BE2C (cell line): ENCODE measurements around the gene SEC14L1.

Source experiments
- DNase-seq: peaks from one replicate; pipeline ENCODE4 v3.0.0-alpha.2; 2020
- H3K27me3 ChIP-seq: fragments of 250-450 bp; sonication (Bioruptor Pico); 2 replicates; pipeline ENCODE4 v1.5.1; 2020; ENCODE audit warnings: mild to moderate bottlenecking
- H3K36me3 ChIP-seq: fragments of 250-450 bp; sonication (Bioruptor Pico); 2 replicates; pipeline ENCODE4 v1.5.1; 2020; ENCODE audit warnings: mild to moderate bottlenecking
- H3K4me1 ChIP-seq: fragments of 250-450 bp; sonication (Bioruptor Pico); 2 replicates; pipeline ENCODE4 v1.5.1; 2020
- H3K4me3 ChIP-seq: 2 replicates; pipeline ENCODE4 v1.5.1; 2011; ENCODE audit warnings: low read depth, low read length
- H3K9me3 ChIP-seq: fragments of 250-450 bp; sonication (Bioruptor Pico); 2 replicates; pipeline ENCODE4 v1.5.1; 2020
- CTCF ChIP-seq: IDR thresholded peaks from 2 replicates; pipeline ENCODE4 v1.5.1; 2012; ENCODE audit warnings: mild to moderate bottlenecking, low read depth, low read length

The SEC14L1 gene

GRCh38 chr17:77115947-77116346 is 24.8 kb upstream of the SEC14L1 start:
- Histone ChIP-seq H3K4me3 (no peak overlapping the region), H3K9me3 (no peaks in the 10 kb centered on the region), H3K36me3 (no peaks in the 10 kb centered on the region), H3K4me1 (no peaks in the 10 kb centered on the region), H3K27me3 (no peaks in the 10 kb centered on the region)
- TF ChIP-seq CTCF, result no peak
- DNase-seq, result no peak

- TF ChIP-seq CTCF, result no peak
- H3K36me3 ChIP-seq, result no peaks in the 10 kb centered on the region
- no peaks in the 10 kb centered on the region for H3K27me3 ChIP-seq
- DNase-seq, result no peak
- no peaks in the 10 kb centered on the region for H3K9me3 ChIP-seq
- no peak overlapping the region for H3K4me3 ChIP-seq
- H3K4me1 ChIP-seq, result no peaks in the 10 kb centered on the region
Measured at GRCh38 chr17:77116371-77116860, 24.4 kb upstream of the SEC14L1 start.

GRCh38 chr17:77117415-77117814 is 23.4 kb upstream of the SEC14L1 start:
- Histone ChIP-seq H3K36me3 (no peaks in the 10 kb centered on the region), H3K27me3 (no peaks in the 10 kb centered on the region), H3K9me3 (no peaks in the 10 kb centered on the region), H3K4me3 (no peak overlapping the region), H3K4me1 (no peaks in the 10 kb centered on the region)
- TF ChIP-seq CTCF, result no peak
- no peak for DNase-seq

- Histone ChIP-seq H3K4me3 (no peak overlapping the region), H3K36me3 (no peaks in the 10 kb centered on the region), H3K4me1 (no peaks in the 10 kb centered on the region), H3K27me3 (no peaks in the 10 kb centered on the region), H3K9me3 (no peaks in the 10 kb centered on the region)
- no peak for DNase-seq
- no peak for TF ChIP-seq CTCF
Measured at GRCh38 chr17:77118251-77118928, 22.4 kb upstream of the SEC14L1 start.

- Histone ChIP-seq H3K4me1 (no peaks in the 10 kb centered on the region), H3K36me3 (no peaks in the 10 kb centered on the region), H3K27me3 (no peaks in the 10 kb centered on the region), H3K4me3 (no peak overlapping the region), H3K9me3 (no peaks in the 10 kb centered on the region)
- no peak for TF ChIP-seq CTCF
- no peak for DNase-seq
Measured at GRCh38 chr17:77119668-77120301, 21.0 kb upstream of the SEC14L1 start.

GRCh38 chr17:77120868-77121267 is 19.9 kb upstream of the SEC14L1 start:
- DNase-seq, result no peak

More at GRCh38 chr17:77120868-77121267, 19.9 kb upstream of the SEC14L1 start:
- H3K4me1 ChIP-seq, result no peaks in the 10 kb centered on the region
- no peak for TF ChIP-seq CTCF
- no peaks in the 10 kb centered on the region for H3K9me3 ChIP-seq
- H3K36me3 ChIP-seq, result no peaks in the 10 kb centered on the region
- no peak overlapping the region for H3K4me3 ChIP-seq
- H3K27me3 ChIP-seq, result no peaks in the 10 kb centered on the region
